GM19043 (cell line): ENCODE data around the gene SIKE1.
A peak's percentile ranks its signal among the peaks of the same experiment; 100 is the strongest.
"Not testable (repeated sequence)": the region's sequence is repeated elsewhere in the genome, so short reads cannot be mapped to it uniquely, and the experiment has no call there.

Source experiments
- ATAC-seq: cut with Tn5 transposase; IDR thresholded peaks from one replicate; pipeline ENCODE4 v1.9.1; 2021; ENCODE audit warnings: low read depth; ENCODE audit not compliant: unreplicated experiment

Gene SIKE1

DNA sequence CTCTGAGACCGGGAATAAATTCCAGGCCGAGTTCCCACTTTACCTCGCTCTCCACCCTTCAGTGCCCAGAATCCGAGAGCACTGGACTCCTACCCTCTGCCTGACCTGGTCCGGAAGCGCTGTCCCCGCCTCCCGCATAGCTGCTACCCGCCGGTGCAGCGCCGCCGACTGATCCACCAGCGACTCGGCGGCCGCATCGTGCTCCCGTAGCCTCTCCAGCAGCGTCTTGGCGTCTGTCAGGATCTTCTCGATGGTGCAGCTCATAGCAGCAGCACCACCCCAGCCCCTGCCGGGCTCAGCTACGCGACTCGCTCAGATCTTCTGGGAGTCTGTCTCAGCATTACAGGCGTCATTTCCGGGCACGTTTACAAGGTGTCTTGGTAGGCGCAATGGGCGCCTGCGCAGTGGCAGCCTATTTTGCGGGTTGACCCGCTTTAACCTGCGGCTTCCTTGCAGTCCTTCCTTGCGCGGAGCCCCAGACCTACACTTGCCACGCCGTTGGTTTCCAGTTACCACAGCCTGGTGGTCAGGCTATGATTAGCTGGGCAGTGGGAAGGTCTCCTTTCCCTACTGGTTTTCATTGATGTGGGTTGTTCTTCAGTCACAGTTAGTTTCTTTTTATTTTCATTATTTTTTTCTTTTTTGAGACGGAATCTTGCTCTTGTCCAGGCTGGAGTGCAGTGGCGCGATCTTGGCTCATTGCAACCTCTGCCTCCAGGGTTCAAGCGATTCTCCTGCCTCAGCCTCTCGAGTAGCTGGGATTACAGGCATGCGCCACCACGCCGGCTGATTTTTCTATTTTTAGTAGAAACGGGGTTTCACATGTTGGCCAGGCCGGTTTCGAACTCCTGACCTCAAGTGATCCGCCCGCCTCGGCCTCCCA lies at the start of gene SIKE1:
TSS of gene SIKE1 (minus strand) at position 342 of the 883 bp plus-strand sequence. CDS start at position 264, 78 bp downstream.
- ATAC-seq, result peak; percentile 99

DNA sequence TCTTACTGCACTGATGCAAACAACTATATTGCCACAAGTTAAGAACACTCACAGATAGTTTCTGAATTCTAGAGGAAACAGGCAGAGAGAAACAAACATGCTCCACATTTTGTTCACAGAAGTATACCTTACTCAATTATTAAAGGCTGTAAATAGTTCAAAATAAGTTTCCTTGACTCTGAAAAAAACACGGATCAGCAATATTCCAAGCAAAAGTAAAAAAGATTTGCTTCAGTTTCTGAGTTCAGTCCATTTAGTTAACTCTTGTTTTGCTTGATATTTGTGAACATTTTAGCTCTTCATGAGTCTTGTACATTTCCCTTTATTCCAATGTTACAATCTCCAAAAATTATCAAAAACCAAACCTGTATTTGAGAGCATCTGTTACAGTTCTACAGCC lies 49.6 kb upstream of the SIKE1 start:
- not testable (repeated sequence) for ATAC-seq

DNA sequence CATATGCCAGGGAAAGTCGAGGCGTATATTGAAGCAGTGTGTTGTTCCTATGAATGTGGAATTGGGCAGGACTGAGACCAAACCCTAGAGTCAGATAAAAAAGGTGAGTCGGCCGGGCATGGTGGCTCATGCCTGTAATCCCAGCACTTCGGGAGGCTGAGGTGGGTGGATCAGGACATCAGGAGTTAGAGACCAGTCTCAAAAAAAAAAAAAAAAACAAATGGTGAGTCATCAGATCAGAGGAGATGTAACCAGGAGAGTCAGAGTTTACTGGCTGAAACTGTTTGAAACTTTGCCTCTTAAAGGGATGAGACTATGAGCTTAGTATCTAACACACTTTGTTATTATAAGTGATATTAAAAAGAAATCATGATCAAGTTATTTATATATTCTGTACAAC lies 47.8 kb upstream of the SIKE1 start:
- ATAC-seq, result no peak

DNA sequence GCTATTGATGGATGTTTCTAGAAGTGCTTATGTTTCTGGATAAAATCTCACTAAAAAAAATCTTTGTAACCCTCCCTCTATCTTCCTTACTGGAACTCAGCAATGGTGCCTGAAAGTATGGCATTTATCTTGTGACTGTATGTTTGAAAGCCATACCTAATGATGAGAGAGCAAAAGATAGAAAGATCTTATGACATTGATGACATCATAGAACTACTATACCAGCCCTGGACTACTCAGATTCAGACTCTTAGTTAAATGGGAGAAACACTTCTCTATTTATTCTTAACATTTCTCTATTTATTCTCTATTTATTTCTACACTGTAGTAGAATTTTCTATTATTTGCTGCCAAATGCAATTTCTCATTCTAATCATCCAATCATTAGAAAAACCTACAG lies 41.5 kb upstream of the SIKE1 start:
- no peak for ATAC-seq

DNA sequence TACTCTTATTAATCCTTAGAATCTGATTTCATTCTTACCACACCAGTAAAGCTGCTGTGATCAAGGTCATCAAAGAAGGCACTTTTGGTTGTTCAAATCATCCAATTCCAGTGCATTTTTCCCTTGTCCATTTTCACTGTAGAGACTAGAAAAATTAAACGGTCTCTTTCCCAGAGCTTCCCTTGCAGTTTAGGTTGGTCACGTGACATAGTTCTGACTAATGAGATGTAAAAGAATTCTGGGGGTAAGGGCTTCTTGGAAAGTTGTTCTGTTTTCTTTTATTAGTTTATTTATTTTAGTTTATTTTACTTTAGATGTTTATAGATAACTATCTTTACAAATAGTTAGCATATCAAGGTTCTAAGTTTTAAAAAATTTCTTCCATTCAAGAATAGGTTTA lies 39.9 kb upstream of the SIKE1 start:
- ATAC-seq, result no peak

DNA sequence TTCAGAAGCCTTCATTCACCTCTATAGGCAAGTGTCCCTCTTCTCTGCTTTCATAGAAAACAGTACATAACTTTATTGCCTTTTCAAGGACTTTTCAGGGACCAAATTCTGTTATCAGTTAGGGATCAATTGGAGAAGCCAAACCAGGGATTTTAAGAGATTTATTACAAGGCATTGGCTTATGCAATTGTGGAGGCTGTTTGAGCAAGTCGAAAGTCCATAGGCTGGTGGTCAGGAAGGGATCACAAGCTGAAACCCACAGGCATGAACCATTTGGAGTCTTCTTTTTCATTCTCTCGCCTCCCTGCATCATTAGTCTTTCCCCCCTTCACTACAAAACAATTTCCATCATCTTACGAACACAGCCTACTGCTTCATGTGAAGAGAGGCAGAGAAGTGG lies 39.4 kb upstream of the SIKE1 start:
- ATAC-seq, result no peak

DNA sequence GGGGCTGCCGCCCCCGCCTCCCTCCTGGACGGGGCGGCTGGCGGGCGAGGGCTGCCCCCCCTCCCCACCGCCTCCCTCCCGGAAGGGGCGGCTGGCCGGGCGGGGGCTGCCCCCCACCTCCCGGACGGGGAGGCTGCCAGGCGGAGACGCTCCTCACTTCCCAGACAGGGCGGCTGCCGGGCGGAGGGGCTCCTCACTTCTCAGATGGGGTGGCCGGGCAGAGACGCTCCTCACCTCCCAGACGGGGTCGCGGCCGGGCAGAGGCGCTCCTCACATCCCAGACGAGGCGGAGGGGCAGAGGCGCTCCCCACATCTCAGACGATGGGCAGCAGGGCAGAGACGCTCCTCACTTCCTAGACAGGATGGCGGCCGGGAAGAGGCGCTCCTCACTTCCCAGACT lies 24.0 kb upstream of the SIKE1 start:
- ATAC-seq, result not testable (repeated sequence)

DNA sequence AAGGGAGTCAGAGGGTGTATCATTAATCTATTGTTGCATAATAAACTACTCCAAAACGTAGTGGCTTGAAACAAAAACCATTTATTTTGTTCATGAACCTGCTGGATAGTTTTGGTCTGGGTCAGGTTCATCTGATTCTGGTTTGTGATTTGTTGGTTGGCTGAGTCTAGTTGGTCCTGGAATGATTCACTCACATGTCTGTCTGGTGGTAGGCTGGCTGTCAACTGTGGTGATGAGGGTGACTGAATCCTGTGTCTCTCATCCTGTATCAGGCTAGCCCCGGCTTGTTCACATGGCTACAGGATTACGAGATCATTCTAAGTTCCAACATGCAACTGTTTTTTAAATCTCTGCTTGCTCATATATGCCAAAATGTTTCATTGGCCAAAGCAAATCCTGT lies 22.5 kb upstream of the SIKE1 start:
- ATAC-seq, result no peak

DNA sequence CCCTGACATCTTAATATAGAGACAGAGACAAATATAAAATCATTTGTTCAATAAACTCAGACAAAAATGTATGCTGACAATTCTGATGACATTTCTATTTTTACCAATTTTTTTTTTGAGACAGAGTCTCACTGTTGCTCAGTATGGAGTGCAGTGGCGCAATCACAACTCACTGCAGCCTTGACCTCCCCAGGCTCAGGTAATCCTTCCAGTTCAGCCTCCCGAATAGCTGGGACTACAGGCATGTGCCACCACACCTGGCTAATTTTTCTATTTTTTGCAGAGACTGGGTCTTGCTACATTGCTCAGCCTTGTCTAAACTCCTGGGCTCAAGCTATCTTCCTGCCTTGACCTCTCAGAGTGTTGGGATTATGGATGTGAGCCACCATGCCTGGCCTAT lies 13.6 kb upstream of the SIKE1 start:
- ATAC-seq, result no peak

DNA sequence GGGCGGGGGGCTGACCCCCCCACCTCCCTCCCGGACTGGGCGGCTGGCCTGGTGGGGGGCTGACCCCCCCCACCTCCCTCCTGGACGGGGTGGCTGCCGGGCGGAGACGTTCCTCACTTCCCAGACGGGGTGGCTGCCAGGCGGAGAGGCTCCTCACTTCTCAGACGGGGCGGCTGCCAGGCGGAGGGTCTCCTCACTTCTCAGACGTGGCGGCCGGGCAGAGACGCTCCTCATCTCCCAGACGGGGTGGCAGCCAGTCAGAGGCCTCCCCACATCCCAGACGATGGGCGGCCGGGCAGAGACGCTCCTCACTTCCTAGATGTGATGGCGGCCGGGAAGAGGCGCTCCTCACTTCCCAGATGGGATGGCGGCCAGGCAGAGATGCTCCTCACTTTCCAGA lies 10.1 kb upstream of the SIKE1 start:
- not testable (repeated sequence) for ATAC-seq

DNA sequence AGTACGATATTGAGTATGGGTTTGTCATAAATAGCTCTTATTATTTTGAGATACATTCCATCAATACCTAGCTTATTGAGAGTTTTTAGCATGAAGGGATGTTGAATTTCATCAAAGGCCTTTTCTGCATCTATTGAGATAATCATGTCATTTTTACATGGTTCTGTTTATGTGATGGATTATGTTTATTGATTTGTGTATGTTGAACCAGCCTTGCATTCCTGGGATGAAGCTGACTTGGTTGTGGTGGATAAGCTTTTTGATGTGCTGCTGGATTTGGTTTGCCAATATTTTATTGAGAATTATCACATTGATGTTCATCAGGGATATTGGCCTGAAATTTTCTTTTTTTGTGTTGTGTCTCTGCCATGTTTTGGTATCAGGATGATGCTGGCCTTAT lies 6.0 kb upstream of the SIKE1 start:
- not testable (repeated sequence) for ATAC-seq

DNA sequence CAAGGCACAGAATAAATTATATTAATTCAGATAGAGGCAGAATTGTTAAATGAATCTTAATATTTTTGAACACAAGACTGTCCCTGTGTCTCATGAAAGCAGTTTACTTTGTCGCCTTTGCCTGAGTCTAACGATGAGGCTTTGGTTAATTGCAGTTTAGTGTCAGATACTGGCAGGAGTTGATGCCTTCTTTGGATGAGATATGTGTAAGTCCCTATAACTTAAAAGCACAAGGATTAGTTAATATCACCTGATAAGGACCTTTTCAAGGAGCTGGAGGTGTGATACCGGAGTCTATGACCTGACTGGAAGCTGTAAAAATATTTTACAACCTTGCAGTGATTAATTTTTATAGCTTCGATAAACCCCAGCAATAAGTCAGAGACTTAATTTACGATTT lies 2.0 kb upstream of the SIKE1 start:
- no peak for ATAC-seq

DNA sequence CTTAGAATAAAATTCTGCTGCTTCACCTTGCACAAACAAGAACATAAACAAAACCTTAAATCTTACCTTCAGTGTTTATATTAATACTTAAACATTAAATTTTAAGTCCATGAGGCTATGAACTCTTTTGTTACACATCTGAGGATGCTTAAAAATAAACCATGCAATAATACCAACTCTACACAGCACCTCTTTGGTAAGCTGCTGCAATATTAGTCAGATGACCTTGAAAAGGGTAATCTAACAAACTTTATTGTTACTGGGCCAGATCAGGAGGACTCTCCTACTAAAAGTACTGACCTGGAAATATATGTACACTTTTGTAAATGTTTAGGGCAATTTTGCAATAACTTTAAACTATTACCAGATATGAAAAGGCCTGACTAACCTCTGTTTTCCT lies 763 bp downstream of the SIKE1 start:
- no peak for ATAC-seq

DNA sequence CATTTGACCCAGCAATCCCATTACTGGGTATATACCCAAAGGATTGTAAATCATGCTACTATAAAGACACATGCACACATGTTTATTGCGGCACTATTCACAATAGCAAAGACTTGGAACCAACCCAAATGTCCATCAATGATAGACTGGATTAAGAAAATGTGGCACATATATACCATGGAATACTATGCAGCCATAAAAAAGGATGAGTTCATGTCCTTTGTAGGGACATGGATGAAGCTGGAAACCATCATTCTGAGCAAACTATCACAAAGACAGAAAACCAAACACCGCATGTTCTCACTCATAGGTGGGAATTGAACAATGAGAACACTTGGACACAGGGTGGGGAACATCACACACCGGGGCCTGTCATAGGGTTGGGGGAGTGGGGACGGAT lies 3.8 kb downstream of the SIKE1 start:
- not testable (repeated sequence) for ATAC-seq

DNA sequence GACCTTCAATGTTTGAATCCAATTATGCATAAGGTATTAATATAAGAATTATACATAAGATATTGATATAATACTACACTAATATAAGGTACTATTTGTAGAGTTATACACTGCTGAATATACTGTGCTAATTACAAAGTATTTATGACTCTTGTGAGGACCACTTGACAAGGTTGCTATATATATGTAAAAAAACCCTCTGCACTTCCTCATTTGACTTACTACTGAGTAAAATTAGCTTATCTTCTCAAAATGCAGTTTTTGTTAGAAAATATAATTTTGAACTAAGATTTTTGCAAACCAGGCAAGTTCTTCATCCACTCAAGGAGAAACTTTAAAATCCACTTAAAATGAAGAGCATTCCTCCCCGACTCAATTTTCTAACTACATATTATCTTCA lies 8.5 kb downstream of the SIKE1 start:
- no peak for ATAC-seq

DNA sequence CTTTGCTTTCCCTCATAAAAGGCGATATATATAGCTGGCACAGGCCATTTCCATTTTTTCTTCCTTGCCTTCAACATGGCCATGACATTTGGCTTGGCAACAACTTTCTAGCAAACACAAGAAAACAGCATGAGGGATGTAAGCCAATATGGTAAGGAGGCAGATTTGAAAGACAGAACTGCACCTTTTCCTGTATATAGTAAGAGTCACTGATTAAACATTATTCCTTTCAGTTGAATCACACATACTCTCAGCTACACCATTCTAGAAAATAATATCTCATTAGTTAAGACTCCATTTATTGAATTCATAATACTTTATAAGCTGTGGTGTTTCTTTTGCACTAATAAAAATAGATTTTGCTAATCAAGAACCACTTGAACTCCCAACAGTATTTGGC lies 9.5 kb downstream of the SIKE1 start:
- no peak for ATAC-seq

DNA sequence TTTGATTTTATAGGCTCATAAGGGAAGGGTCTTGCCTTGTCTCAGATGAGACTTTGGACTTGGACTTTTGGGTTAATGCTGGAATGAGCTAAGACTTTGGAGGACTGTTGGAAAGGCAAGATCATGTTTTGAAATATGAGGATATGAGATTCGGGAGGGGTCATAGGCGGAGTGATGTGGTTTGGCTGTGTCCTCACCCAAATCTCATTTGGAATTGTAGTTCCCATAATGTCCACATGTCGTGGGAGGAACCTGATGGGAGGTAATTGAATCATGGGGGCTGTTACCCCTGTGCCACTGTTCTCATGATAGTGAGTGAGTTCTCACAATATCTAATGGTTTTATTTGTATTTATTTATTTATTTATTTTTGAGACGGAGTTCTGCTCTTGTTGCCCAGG lies 15.8 kb downstream of the SIKE1 start:
- no peak for ATAC-seq

DNA sequence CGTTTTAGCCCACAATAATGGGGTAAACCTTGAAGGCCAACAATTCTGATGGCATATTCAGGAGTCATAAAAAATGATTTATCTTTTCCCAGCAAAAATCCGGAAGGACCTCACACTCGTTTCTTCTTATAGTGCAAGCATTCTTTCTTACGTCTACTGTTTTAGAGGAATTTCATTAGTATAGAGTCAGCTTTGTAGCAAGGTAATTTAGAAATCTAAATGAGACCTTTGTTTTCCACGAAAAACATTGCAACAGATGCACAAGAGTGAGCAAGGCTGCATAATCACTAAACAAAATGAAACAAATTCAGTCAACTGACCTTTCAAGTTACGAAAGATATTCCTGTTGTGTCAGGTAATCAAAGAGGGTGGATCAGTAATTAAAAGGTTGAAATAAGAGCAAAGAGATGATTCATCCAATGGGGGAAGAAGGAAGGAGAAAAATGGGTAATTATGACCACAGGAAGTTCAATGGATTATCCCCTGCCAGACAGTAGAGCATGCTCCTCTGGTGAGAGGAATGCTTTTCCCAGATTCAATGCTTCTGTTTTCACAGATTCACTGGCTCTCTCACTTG lies 22.1 kb downstream of the SIKE1 start:
- ATAC-seq, result no peak

DNA sequence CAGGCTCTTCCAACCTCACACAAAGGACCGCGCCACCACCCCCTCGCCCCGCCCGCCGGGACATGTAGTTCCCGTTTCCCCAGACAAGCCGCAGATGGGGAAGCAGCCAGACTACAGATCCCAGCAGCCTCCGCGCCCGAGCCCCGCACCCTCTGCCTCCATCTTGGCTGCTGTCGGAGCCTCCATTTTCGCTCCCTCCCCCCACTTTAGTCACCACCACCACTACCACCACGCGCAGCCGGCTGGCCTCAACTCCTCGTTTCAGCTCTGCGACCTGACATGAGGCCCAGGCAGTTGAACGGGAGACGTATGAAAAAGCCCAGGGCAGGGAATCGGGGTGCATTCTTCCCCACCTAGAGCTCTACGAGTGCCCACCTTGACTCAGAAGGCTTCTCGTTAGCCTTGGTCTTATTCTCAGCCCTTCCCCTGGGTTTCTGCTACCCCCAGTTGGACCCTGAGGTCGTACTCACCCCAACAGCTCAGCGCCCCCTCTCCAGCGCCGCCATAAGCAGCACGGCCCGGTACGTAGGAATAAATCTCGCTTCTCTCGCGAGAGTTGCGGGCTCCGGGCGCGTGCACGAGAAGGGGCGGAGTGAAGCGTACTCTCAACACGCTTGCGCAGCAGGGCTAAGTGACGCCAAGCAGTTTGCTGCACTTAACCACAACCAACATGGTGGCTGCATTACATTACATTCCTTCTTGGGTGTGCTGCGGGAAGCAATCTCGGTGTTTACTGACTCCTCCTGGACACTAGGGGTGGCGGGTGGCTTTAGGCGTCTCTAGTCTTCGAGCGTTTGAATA lies 22.8 kb downstream of the SIKE1 start, which contains the start of gene CSDE1:
TSS of gene CSDE1 (minus strand) at position 530 of the 801 bp plus-strand sequence. CDS start 18,094 bp downstream, outside the sequence.
- peak; percentile 85 for ATAC-seq

DNA sequence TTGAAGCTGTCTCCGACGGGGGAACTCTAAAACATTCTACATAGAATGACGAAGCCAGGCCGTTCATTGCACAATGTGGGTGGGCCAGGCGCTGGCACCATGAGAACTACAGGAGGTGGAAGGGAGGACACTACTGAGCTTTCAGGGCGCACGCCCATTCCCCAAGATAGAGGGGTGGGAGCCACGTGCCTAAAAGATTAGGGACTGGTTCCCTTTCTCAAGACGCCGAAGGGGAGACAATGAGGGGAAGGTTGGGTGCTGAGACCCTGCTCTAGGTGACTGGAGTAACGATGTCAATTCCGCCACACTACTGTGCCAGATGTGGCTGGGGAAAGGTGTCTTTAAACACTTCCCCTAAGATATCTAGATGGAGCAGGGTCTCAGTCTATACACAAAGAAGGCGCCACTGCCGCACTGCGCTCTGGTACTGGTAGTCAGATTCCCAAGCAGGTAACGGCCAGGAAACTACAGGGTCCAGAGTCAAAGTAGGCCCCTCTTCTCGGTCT lies 23.5 kb downstream of the SIKE1 start:
- no peak for ATAC-seq
